Measurements from ENCODE around the gene PDE2A. TPM values are rescaled to one million over a fixed set of nuclear protein-coding genes. Genes with fewer than 3 reads are reported as not detected.

PDE2A gene
- total RNA-seq, 4 donors from 2014 or later, result 13.8 to 185 (median 94.2) TPM

DNA sequence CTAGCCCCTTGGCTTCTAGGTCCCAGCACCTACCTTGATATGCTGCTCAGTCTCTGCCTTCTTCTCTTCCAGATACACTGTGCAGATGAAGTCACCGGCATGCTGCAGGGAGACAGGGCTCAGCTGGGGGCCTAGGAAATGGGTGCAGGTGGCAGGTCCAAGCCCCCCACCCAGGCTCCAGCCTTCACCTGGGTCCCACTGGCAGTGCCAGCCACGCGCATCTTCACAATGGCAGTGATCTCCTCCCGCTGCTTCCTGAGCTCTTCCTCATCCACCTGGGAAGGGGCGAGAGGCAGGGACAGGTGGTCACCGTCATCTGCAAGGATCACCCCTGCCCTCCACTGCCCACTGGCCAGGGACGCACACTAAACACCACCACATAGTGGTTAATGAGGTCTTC is 21.1 kb upstream of the PDE2A start:
- intact Hi-C loops (cut with DNase I; ENCODE audit: low total_unique reads), result no loop called here
- DNase-seq, result no peak
- TF ChIP-seq, protein P1, sequence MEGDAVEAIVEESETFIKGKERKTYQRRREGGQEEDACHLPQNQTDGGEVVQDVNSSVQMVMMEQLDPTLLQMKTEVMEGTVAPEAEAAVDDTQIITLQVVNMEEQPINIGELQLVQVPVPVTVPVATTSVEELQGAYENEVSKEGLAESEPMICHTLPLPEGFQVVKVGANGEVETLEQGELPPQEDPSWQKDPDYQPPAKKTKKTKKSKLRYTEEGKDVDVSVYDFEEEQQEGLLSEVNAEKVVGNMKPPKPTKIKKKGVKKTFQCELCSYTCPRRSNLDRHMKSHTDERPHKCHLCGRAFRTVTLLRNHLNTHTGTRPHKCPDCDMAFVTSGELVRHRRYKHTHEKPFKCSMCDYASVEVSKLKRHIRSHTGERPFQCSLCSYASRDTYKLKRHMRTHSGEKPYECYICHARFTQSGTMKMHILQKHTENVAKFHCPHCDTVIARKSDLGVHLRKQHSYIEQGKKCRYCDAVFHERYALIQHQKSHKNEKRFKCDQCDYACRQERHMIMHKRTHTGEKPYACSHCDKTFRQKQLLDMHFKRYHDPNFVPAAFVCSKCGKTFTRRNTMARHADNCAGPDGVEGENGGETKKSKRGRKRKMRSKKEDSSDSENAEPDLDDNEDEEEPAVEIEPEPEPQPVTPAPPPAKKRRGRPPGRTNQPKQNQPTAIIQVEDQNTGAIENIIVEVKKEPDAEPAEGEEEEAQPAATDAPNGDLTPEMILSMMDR (IDR thresholded peaks at IDR 0.05), result no peak
- no peak for TF ChIP-seq POLR2A (IDR thresholded peaks at IDR 0.05)
- Histone ChIP-seq H3K36me3 (no peaks in the 10 kb centered on the region), H3K27me3 (no peaks in the 10 kb centered on the region), H3K4me3 (no peak overlapping the region), H3K4me1 (no peaks in the 10 kb centered on the region), H3K9me3 (no peaks in the 10 kb centered on the region), H3K27ac (no peak overlapping the region)

DNA sequence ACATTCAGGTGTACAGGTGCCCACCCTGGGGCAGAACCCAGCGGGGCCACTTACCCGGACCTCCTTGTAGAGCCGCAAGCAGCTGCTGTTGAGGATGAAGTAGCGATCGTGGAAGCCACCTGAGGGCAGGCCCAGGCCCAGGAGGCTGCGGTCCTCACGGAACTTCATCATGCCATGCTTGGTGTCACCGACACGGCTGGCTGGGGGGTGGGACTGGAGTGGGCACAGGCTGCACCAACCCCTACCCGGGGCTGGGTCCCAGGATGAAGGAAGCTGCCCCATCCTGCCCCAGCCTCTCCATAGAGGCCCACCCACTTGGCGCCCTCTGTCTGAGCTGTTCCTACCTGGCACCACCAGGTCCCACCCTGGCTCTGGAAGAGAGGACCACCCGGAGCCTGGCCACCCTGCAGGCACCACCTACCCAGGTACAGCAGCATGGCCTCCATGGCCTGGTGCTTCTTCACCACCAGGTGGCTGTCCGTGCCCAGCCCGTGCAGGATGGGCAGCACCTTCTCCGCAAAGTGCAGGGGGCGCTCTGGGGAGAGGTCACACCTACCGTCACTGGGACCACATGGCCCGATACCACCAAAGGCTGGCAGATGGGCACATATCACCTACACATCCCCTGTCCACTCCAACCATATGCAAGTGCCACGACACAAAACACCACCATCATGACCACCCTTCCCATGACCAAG is 19.2 kb upstream of the PDE2A start:
- DNase-seq, result no peak
- Histone ChIP-seq H3K9me3 (no peaks in the 10 kb centered on the region), H3K36me3 (no peaks in the 10 kb centered on the region), H3K4me1 (no peaks in the 10 kb centered on the region), H3K27me3 (no peaks in the 10 kb centered on the region), H3K27ac (no peak overlapping the region), H3K4me3 (no peak overlapping the region)
- intact Hi-C loops (cut with DNase I; ENCODE audit: low total_unique reads), result no loop called here
- TF ChIP-seq, protein P1 (IDR thresholded peaks at IDR 0.05), result no peak
- TF ChIP-seq POLR2A (IDR thresholded peaks at IDR 0.05), result no peak

DNA sequence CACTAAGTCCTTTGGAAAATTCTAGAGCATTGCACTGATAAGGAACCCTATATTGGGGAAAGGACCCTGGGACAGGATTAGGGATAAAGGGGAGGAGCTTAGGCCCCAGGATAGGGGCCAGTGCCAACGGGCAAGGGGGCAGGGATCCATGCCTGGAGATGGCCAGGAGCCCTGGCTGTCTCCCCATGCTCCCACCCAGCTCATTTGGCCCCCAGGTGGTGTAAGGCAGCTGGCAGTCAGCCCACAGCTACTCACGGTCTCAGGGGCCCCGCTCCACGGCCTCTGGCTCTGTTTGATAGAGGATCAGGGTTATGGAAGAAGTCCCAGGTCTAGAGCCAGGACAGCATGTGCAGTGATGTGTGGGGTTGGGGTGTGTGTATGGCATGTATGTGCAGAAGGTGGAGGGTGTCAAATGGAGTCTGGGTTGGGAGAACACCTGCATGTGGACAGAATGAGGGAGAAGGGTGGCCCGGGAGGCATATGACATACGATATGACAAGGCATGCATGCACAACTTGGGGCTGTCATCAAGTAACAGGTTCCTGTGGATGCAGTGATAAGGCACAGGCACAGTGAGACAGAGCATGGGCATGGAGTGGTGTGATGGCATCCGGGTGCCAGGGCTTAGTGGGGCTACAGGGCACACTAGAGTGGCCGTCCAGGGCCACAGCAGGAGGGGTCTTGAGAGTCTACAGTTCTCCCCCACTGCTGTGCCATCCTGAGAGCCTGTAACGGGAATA is 18.4 kb upstream of the PDE2A start:
- TF ChIP-seq POLR2A (IDR thresholded peaks at IDR 0.05), result no peak
- TF ChIP-seq, protein P1 (IDR thresholded peaks at IDR 0.05), result no peak
- Histone ChIP-seq H3K27ac (no peak overlapping the region), H3K4me3 (no peak overlapping the region), H3K9me3 (no peaks in the 10 kb centered on the region), H3K27me3 (no peaks in the 10 kb centered on the region), H3K4me1 (no peaks in the 10 kb centered on the region), H3K36me3 (no peaks in the 10 kb centered on the region)
- intact Hi-C loops (cut with DNase I; ENCODE audit: low total_unique reads), result no loop called here
- no peak for DNase-seq

DNA sequence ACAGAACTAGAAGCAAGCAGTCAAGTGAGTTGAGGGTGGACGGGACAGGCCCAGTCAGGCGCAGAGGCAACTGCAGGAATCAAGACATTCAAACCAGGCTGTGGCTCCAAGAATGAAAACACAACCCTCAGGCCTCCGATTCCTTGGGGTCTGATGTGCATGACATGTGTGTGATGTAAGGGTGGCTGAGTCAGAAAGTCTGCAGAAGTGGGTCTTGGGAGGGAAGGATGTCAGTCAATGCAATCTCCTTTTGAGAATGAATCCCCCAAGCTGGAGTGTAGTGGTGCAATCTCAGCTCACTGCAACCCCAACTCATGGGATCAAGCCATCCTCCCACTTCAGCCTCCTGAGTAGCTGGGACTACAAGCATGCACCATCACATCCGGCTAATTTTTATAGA is 15.9 kb upstream of the PDE2A start:
- intact Hi-C loops (cut with DNase I; ENCODE audit: low total_unique reads), result no loop called here
- no peaks in the 10 kb centered on the region for H3K36me3 ChIP-seq
- H3K4me1 ChIP-seq, result no peaks in the 10 kb centered on the region
- H3K4me3 ChIP-seq, result no peak overlapping the region
- H3K9me3 ChIP-seq, result no peaks in the 10 kb centered on the region
- TF ChIP-seq, protein P1 (IDR thresholded peaks at IDR 0.05), result no peak
- TF ChIP-seq POLR2A (IDR thresholded peaks at IDR 0.05), result no peak
- H3K27ac ChIP-seq, result no peak overlapping the region
- H3K27me3 ChIP-seq, result no peaks in the 10 kb centered on the region
- DNase-seq, result no peak

DNA sequence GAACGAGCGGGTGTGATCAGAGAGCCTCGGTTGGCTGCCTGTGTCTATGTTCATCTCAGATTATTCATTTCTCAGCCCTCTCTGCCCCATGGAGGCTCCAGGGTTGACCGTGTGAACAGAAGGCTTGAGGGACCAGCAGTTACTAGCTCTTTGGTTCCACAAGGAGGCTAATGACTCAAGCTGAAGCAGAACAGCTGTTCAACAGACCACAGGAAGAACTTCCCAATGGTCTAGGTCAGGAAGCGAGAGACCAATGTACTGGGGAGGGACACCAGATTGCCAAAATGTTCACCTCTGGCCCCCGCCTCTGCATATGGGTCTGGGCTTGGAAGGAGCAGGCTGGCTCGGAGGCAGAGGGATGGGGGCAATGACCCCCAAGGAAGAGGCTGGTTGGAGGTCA is 14.7 kb upstream of the PDE2A start:
- DNase-seq, result no peak
- Histone ChIP-seq H3K27ac (no peak overlapping the region), H3K9me3 (no peaks in the 10 kb centered on the region), H3K27me3 (no peaks in the 10 kb centered on the region), H3K36me3 (no peaks in the 10 kb centered on the region), H3K4me3 (no peak overlapping the region), H3K4me1 (no peaks in the 10 kb centered on the region)
- TF ChIP-seq, protein P1 (IDR thresholded peaks at IDR 0.05), result no peak
- TF ChIP-seq POLR2A (IDR thresholded peaks at IDR 0.05), result no peak
- intact Hi-C loops (cut with DNase I; ENCODE audit: low total_unique reads), result no loop called here

Data from uterus (tissue), 4 donors.